A673 (cell line): ENCODE results near the gene CYBA. TPM values are rescaled to one million over a fixed set of nuclear protein-coding genes. Genes with fewer than 3 reads are reported as not detected.

Experiments
- BruUV-seq: library from RNA; stranded (reverse); fragments of 400-500 nt; replicated peaks from 2 replicates; lab custom pipeline; 2021; lab: Mats Ljungman, UMichigan
- CTCF ChIA-PET: fragments of 300-600 bp; sonication (Branson Sonifier 250); formaldehyde crosslinking; loops from one replicate; lab custom pipeline; 2022; ENCODE audit warnings: antibody characterized with exemption; lab: Charles Lee
- POLR2A ChIA-PET: fragments of 300-600 bp; sonication (Branson Sonifier 250); formaldehyde crosslinking; loops from one replicate; lab custom pipeline; 2022; ENCODE audit warnings: antibody characterized with exemption; ENCODE audit not compliant: low non-redundant PET; lab: Charles Lee
- DNase-seq: peaks from one replicate; pipeline ENCODE4 v3.0.0-alpha.2; 2015; ENCODE audit warnings: low spot score
- H3K27ac ChIP-seq: fragments of 200-600 bp; sonication (generic); 2 replicates; pipeline ENCODE4 v1.5.1; 2016; ENCODE audit warnings: mixed run types, low read depth, mild to moderate bottlenecking, mixed read lengths, antibody characterized with exemption, low read length; ENCODE audit not compliant: poor library complexity, severe bottlenecking
- H3K27me3 ChIP-seq: fragments of 200-600 bp; sonication (generic); replicated peaks from 2 replicates; pipeline ENCODE4 v1.6.1; 2017; ENCODE audit warnings: mixed run types, low read depth, mild to moderate bottlenecking, mixed read lengths, antibody characterized with exemption, low read length; ENCODE audit not compliant: insufficient read depth, poor library complexity
- H3K36me3 ChIP-seq: fragments of 200-600 bp; sonication (generic); 2 replicates; pipeline ENCODE4 v1.6.1; 2016; ENCODE audit warnings: mixed run types, mild to moderate bottlenecking, mixed read lengths, antibody characterized with exemption, low read length; ENCODE audit not compliant: insufficient read depth, poor library complexity, severe bottlenecking
- H3K4me1 ChIP-seq: fragments of 200-600 bp; sonication (generic); 2 replicates; pipeline ENCODE4 v1.6.1; 2017; ENCODE audit warnings: mixed run types, mild to moderate bottlenecking, mixed read lengths, antibody characterized with exemption, low read length; ENCODE audit not compliant: insufficient read depth, poor library complexity, severe bottlenecking
- H3K4me3 ChIP-seq: fragments of 200-600 bp; sonication (generic); 2 replicates; pipeline ENCODE4 v1.5.1; 2016; ENCODE audit warnings: low read depth, mixed run types, mild to moderate bottlenecking, mixed read lengths, low read length; ENCODE audit not compliant: poor library complexity, severe bottlenecking
- H3K9me3 ChIP-seq: fragments of 200-600 bp; sonication (generic); 2 replicates; pipeline ENCODE4 v1.6.1; 2016; ENCODE audit warnings: mixed run types, low read depth, mild to moderate bottlenecking, mixed read lengths, antibody characterized with exemption, low read length; ENCODE audit not compliant: poor library complexity, severe bottlenecking
- EZH2 ChIP-seq: fragments of 200-600 bp; sonication (generic); IDR thresholded peaks from 2 replicates; pipeline ENCODE4 v1.6.1; 2017; ENCODE audit warnings: borderline replicate concordance, low read depth, mild to moderate bottlenecking, mixed read lengths, antibody characterized with exemption, low read length; ENCODE audit not compliant: poor library complexity, severe bottlenecking
- intact Hi-C: fragments of 100-400 bp; cut with micrococcal nuclease; formaldehyde crosslinking; loops from one replicate; pipeline ENCODE4 v1.10.0; 2022; ENCODE audit not compliant: unreplicated experiment
- total RNA-seq: library from RNA; stranded (reverse); gene quantifications from 2 replicates; pipeline ENCODE4 v1.2.3, GENCODE V29; 2021
- TF ChIP-seq, protein P1 (sequence below): fragments of 300-800, 200-600 bp; sonication (generic); conservative IDR thresholded peaks from 2 replicates; pipeline ENCODE4 v1.5.1; 2017; ENCODE audit warnings: low read depth, mild to moderate bottlenecking, antibody characterized with exemption, low read length, moderate library complexity, mixed read lengths

CYBA gene
- total RNA-seq, 1 experiment from 2014 or later: 44.7 TPM

- H3K27me3 ChIP-seq: no peaks in the 10 kb centered on the region
- TF ChIP-seq, protein P1, sequence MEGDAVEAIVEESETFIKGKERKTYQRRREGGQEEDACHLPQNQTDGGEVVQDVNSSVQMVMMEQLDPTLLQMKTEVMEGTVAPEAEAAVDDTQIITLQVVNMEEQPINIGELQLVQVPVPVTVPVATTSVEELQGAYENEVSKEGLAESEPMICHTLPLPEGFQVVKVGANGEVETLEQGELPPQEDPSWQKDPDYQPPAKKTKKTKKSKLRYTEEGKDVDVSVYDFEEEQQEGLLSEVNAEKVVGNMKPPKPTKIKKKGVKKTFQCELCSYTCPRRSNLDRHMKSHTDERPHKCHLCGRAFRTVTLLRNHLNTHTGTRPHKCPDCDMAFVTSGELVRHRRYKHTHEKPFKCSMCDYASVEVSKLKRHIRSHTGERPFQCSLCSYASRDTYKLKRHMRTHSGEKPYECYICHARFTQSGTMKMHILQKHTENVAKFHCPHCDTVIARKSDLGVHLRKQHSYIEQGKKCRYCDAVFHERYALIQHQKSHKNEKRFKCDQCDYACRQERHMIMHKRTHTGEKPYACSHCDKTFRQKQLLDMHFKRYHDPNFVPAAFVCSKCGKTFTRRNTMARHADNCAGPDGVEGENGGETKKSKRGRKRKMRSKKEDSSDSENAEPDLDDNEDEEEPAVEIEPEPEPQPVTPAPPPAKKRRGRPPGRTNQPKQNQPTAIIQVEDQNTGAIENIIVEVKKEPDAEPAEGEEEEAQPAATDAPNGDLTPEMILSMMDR: no peak
- no peak for TF ChIP-seq EZH2
- no peaks in the 10 kb centered on the region for H3K4me1 ChIP-seq
- peak overlapping the region; percentile 47 for H3K27ac ChIP-seq
- POLR2A ChIA-PET: no interaction called here
- CTCF ChIA-PET: no interaction called here
- intact Hi-C loops: no loop called here
- peaks cover 30% of the 10 kb centered on the region for H3K36me3 ChIP-seq
- no peaks in the 10 kb centered on the region for H3K9me3 ChIP-seq
- DNase-seq: no peak
- no TSS peak for BruUV-seq
- H3K4me3 ChIP-seq: no peak overlapping the region
Measured at GRCh38 chr16:88618956-88619667, 31.7 kb downstream of the CYBA start.

DNA sequence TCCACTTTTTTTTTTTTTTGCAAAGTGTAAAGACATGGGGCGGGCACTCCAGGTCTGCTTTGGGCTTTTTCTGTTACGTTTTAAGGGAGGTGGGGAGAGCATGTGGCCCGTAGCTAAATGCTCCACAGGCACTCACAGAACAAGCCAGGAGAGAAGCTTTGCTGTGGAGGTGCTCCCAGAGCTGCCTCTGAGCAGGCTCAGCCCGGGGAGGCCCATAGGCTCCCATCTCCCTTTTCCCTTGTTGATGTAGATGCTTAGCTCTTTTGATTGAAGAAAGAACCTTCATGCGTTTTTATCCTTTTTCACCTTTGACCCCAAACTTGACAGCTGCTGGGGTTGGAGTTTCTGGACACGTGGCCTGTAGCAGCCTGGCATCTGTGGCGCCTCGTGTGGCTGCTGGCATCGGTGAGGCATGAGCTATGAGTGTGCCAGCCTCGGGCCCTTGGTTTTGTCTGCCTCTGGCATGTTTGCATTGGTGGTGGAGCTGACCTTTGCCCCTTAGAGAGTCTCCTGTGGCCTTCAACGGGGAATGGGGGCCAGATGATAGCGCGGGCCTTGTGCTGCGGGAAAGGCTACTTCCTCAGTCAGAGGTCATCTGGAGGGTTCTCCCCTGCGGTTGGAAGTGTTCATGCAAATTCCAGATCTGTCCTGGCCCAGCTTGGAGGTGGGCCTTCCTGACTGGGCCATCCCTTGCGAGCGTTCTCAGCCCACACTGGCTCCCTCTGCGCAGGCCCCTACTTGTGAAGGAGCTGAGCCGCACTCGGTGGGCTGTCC is 32.5 kb downstream of the CYBA start:
- no peak for DNase-seq
- TF ChIP-seq, protein P1: no peak
- no peak for TF ChIP-seq EZH2
- H3K4me1 ChIP-seq: no peaks in the 10 kb centered on the region
- peak overlapping the region; percentile 47 for H3K27ac ChIP-seq
- H3K4me3 ChIP-seq: no peak overlapping the region
- BruUV-seq: no TSS peak
- CTCF ChIA-PET: no interaction called here
- no peaks in the 10 kb centered on the region for H3K9me3 ChIP-seq
- H3K36me3 ChIP-seq: peaks cover 22% of the 10 kb centered on the region
- POLR2A ChIA-PET: no interaction called here
- intact Hi-C loops: no loop called here
- H3K27me3 ChIP-seq: no peaks in the 10 kb centered on the region

DNA sequence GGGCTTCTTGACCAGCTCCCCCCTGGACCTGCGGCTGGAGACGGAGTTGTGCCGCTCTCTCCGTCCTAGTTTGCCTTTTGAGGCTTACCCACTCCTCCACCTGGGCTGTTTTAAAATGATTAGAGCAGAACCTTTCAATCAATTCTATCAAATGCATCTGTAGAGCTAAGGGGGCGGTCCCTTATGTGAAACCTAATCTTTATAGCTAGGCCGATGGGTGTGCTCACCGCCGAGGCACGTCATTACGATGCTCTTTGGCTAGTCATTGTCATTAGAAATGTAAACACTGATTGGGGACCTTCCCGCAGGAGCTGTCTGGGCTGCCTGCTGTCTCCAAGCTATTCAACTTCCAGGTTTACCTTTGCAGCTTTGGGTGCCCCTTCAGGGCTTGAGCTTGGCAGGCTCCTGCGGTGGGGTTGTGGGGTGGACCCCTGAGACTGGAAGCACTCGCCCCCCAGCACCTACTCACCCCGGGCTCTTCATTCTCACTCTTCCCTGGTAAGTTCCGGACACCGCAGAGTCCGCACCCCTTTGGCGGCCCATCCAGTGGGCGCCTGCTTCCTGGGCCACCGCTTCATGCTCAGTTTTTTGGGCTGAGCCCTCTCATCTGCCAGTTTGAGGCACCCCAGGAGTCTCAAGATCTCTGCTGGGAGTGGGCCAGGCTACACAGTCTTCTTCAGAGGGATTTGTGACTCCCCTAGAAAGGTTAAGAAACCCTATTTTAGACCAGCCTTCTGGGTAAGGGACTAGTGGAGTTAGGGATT is 33.4 kb downstream of the CYBA start:
- TF ChIP-seq EZH2: no peak
- TF ChIP-seq, protein P1: no peak
- H3K4me1 ChIP-seq: no peaks in the 10 kb centered on the region
- intact Hi-C loops: no loop called here
- H3K36me3 ChIP-seq: peaks cover 18% of the 10 kb centered on the region
- H3K9me3 ChIP-seq: no peaks in the 10 kb centered on the region
- no peak for DNase-seq
- POLR2A ChIA-PET: no interaction called here
- CTCF ChIA-PET: no interaction called here
- H3K27me3 ChIP-seq: no peaks in the 10 kb centered on the region
- peak overlapping the region; percentile 13 for H3K27ac ChIP-seq
- no peak overlapping the region for H3K4me3 ChIP-seq
- BruUV-seq: no TSS peak
